Measurements from ENCODE around the gene LRRC3C. TPM values are rescaled to one million over a fixed set of nuclear protein-coding genes. Genes with fewer than 3 reads are reported as not detected.

The LRRC3C gene
- total and polyA plus RNA-seq, 2 donors (not counting 1 experiment from before 2014, with no cell fraction given) = 0.12 TPM; not detected in 1

DNA sequence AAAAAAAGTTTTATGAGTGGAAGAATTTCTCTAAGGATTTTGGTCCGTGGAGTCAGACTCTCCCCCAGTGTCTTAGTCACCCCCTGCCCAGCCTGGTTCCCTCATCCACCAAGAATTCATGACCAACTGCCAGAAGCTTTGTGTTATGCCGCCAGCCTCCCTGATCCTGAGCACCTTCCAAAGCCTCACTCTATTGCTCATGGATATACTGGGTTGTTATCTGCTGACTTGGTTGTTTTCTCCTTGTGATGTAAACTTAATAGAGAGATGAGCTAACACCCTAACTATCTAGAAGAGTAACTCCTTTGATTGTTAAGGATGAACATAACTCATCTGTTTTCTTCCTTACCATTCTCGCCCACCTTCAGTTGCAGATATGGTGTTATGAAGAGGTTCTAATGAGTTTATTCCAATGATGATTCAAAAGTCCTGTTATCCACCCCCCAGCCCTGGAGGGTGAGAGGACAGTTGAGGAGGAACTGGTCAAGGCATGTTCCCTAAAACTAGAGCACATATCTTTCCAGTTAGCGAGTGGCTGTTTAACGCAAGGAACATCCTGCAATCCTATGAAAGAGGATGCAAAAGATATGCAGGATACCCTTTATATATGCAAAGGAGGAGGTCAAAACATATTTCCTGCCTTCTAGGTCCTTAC lies 51.6 kb downstream of the LRRC3C start:
- H3K4me3 Mint-ChIP-seq = peak overlapping the region; percentile 96
- Histone ChIP-seq H2AFZ (ENCODE audit: insufficient read depth, low read depth, low read length, poor library complexity, severe bottlenecking) (peak overlapping the region; percentile 91), H3K4me3 (ENCODE audit: control extremely low read depth in 1 of 5, extremely low read depth in 1 of 5, insufficient read depth in 1 of 5, low read depth in 2 of 5, low read length in 4 of 5) (peak overlapping the region in 1 of 5 experiments; percentile 83), H3K9me3 (ENCODE audit: control extremely low read depth in 1 of 3, control insufficient read depth in 2 of 3, insufficient read depth in 1 of 3, low read length in 2 of 3) (no peaks in the 10 kb centered on the region), H3K36me3 (replicated peaks in 1 of 2; ENCODE audit: control extremely low read depth in 1 of 2, control insufficient read depth in 1 of 2, extremely low read depth in 1 of 2, insufficient read depth in 2 of 2, low read length in 1 of 2) (peaks cover 0 to 1% of the 10 kb centered on the region in 2 experiments), H3K9ac (ENCODE audit: low read length) (peak overlapping the region; percentile 79), H3K27ac (ENCODE audit: low read length in 2 of 2) (peak overlapping the region; percentile 85 to 92), H3K4me1 (ENCODE audit: control insufficient read depth in 2 of 2, insufficient read depth in 2 of 2, low read length in 2 of 2) (peaks cover 22 to 26% of the 10 kb centered on the region in 2 donors), H3K79me2 (ENCODE audit: control insufficient read depth, insufficient read depth, low read length) (peaks cover 30% of the 10 kb centered on the region), H4K20me1 (ENCODE audit: control insufficient read depth, insufficient read depth, low read length, poor library complexity, severe bottlenecking) (peaks cover 11% of the 10 kb centered on the region), H3K4me2 (replicated peaks; ENCODE audit: low read depth, low read length, poor library complexity, severe bottlenecking) (peak overlapping the region; percentile 85), H3K27me3 (replicated peaks in 1 of 4; ENCODE audit: control extremely low read depth in 1 of 4, control insufficient read depth in 3 of 4, insufficient read depth in 4 of 4, low read length in 3 of 4) (no peaks in the 10 kb centered on the region)
- H3K27ac Mint-ChIP-seq = peak overlapping the region; percentile 95
- ATAC-seq (ENCODE audit: low read depth) = no peak
- CTCF ChIA-PET = interaction anchor here (1.2 to 8.1 kb wide), 10 partner anchors 10 to 359 kb away, joined by 3 to 97 read pairs (median 10); no protein-coding TSS in a partner anchor
- no CpG with 5 or more reads among the region's 5 CpGs for WGBS (ENCODE audit: insufficient coverage)
- H3K4me1 Mint-ChIP-seq = peaks cover 35% of the 10 kb centered on the region
- TF ChIP-seq EZH2 (IDR thresholded peaks at IDR 0.05; ENCODE audit: borderline replicate concordance, insufficient read depth, low read depth, low read length, poor library complexity, severe bottlenecking) = no peak
- TF ChIP-seq, protein P1, sequence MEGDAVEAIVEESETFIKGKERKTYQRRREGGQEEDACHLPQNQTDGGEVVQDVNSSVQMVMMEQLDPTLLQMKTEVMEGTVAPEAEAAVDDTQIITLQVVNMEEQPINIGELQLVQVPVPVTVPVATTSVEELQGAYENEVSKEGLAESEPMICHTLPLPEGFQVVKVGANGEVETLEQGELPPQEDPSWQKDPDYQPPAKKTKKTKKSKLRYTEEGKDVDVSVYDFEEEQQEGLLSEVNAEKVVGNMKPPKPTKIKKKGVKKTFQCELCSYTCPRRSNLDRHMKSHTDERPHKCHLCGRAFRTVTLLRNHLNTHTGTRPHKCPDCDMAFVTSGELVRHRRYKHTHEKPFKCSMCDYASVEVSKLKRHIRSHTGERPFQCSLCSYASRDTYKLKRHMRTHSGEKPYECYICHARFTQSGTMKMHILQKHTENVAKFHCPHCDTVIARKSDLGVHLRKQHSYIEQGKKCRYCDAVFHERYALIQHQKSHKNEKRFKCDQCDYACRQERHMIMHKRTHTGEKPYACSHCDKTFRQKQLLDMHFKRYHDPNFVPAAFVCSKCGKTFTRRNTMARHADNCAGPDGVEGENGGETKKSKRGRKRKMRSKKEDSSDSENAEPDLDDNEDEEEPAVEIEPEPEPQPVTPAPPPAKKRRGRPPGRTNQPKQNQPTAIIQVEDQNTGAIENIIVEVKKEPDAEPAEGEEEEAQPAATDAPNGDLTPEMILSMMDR (IDR thresholded peaks at IDR 0.05) = no peak
- intact Hi-C loops (cut with micrococcal nuclease) = no loop called here
- peaks cover 2% of the 10 kb centered on the region for H3K27me3 Mint-ChIP-seq
- no peaks in the 10 kb centered on the region for H3K9me3 Mint-ChIP-seq (ENCODE audit: insufficient read depth)
- POLR2A ChIA-PET = interaction anchor here (0.7 to 2.9 kb wide), 5 partner anchors 21 to 240 kb away, joined by 3 to 13 read pairs (median 11); partner anchors contain the start of gene WIPF2
- DNase-seq = no peak

DNA sequence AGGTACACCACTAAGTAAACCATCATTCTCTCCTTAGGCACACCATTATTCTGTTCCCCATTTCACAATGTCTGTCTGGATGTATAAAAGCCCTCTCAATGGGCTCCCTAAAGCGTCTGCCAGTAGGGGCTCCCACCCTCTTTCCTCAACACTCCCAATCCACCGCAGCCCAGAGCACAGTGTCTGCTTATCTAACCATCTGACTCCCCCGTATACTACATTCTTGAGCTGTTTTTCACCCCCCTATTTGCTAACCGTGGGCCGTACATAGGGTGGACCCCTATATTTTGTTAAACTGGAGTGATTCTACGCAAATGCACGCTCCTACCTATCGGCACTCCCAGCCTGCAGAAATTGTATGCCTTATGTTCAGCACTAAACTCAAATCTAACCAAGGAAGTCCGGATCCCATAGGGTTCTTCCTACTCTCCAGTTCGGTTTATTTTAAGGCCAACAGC lies 52.4 kb downstream of the LRRC3C start:
- ChIA-PET POLR2A (interaction anchor here (0.6 to 2.9 kb wide), 15 partner anchors 18 to 529 kb away, joined by 3 to 13 read pairs (median 4); partner anchors contain the start of genes IKZF3, MED1, NR1D1 and PGAP3), CTCF (interaction anchor here (0.5 to 8.1 kb wide), 24 partner anchors 8 to 429 kb away, joined by 3 to 97 read pairs (median 4); partner anchors contain the start of genes LRRC3C, ORMDL3 and WIPF2)
- no peaks in the 10 kb centered on the region for H3K9me3 ChIP-seq (ENCODE audit: control extremely low read depth in 1 of 3, control insufficient read depth in 2 of 3, insufficient read depth in 1 of 3, low read length in 2 of 3)
- peak overlapping the region; percentile 69 to 93 (median 83) for H3K4me3 ChIP-seq (ENCODE audit: control extremely low read depth in 1 of 5, extremely low read depth in 1 of 5, insufficient read depth in 1 of 5, low read depth in 2 of 5, low read length in 4 of 5)
- H3K9ac ChIP-seq (ENCODE audit: low read length) = peak overlapping the region; percentile 79
- peaks cover 0 to 9% of the 10 kb centered on the region in 2 experiments for H3K36me3 ChIP-seq (replicated peaks in 1 of 2; ENCODE audit: control extremely low read depth in 1 of 2, control insufficient read depth in 1 of 2, extremely low read depth in 1 of 2, insufficient read depth in 2 of 2, low read length in 1 of 2)
- DNase-seq (no peak), ATAC-seq (ENCODE audit: low read depth) (peak; percentile 8)
- peaks cover 38% of the 10 kb centered on the region for H3K79me2 ChIP-seq (ENCODE audit: control insufficient read depth, insufficient read depth, low read length)
- H2AFZ ChIP-seq (ENCODE audit: insufficient read depth, low read depth, low read length, poor library complexity, severe bottlenecking) = peak overlapping the region; percentile 91
- peak overlapping the region; percentile 85 to 92 for H3K27ac ChIP-seq (ENCODE audit: low read length in 2 of 2)
- peaks cover 25 to 26% of the 10 kb centered on the region in 2 donors for H3K4me1 ChIP-seq (ENCODE audit: control insufficient read depth in 2 of 2, insufficient read depth in 2 of 2, low read length in 2 of 2)
- WGBS (ENCODE audit: insufficient coverage) = 0% methylated on average over 10 of the region's 10 CpGs
- peak overlapping the region; percentile 96 for H3K4me3 Mint-ChIP-seq
- H3K4me2 ChIP-seq (replicated peaks; ENCODE audit: low read depth, low read length, poor library complexity, severe bottlenecking) = peak overlapping the region; percentile 85
- no peaks in the 10 kb centered on the region for H3K9me3 Mint-ChIP-seq (ENCODE audit: insufficient read depth)
- H3K27me3 Mint-ChIP-seq = no peaks in the 10 kb centered on the region
- H3K27me3 ChIP-seq (replicated peaks in 1 of 4; ENCODE audit: control extremely low read depth in 1 of 4, control insufficient read depth in 3 of 4, insufficient read depth in 4 of 4, low read length in 3 of 4) = no peaks in the 10 kb centered on the region
- intact Hi-C loops (cut with micrococcal nuclease) = loop anchor here (1.0 to 10.0 kb wide), 13 partner anchors 21 to 575 kb away; partner anchors contain the start of genes CDK12, FBXL20, IKZF3 and LRRC3C
- TF ChIP-seq, protein P1 (IDR thresholded peaks at IDR 0.05) = no peak
- TF ChIP-seq EZH2 (IDR thresholded peaks at IDR 0.05; ENCODE audit: borderline replicate concordance, insufficient read depth, low read depth, low read length, poor library complexity, severe bottlenecking) = no peak
- peaks cover 17% of the 10 kb centered on the region for H4K20me1 ChIP-seq (ENCODE audit: control insufficient read depth, insufficient read depth, low read length, poor library complexity, severe bottlenecking)
- peak overlapping the region; percentile 95 for H3K27ac Mint-ChIP-seq
- peaks cover 38% of the 10 kb centered on the region for H3K4me1 Mint-ChIP-seq

Data from B cell (primary cell).